Transverse colon (tissue), 4 donors: ENCODE data around the gene IL1A. TPM values are rescaled to one million over a fixed set of nuclear protein-coding genes. Genes with fewer than 3 reads are reported as not detected.
A peak's percentile ranks its signal among the peaks of the same experiment; 100 is the strongest.

ENCODE experiments used
- DNase-seq: peaks from one replicate; pipeline ENCODE4 v3.0.0-alpha.2; 2019
- H3K27ac ChIP-seq, 4 donors: fragments of 200-600 bp; sonication (generic); 2 replicates each; pipeline ENCODE4 v1.5.1; 2016 to 2018; ENCODE audit warnings: inconsistent platforms in 4 of 4
- H3K27me3 ChIP-seq: fragments of 200-600 bp; sonication (generic); 2 replicates; pipeline ENCODE4 v1.5.1; 2017; ENCODE audit warnings: inconsistent platforms
- H3K36me3 ChIP-seq, 4 donors: fragments of 200-600 bp; sonication (generic); 2 replicates each; pipeline ENCODE4 v1.5.1; 2017 to 2019; ENCODE audit warnings: inconsistent platforms in 4 of 4
- H3K4me1 ChIP-seq, 4 donors: fragments of 200-600 bp; sonication (generic); 2 replicates each; pipeline ENCODE4 v1.5.1; 2017 to 2020; ENCODE audit warnings: inconsistent platforms in 4 of 4
- H3K4me3 ChIP-seq, 4 donors: fragments of 200-600 bp; sonication (generic); 1 replicate in 1 of 4; 2 replicates in 3 of 4; pipeline versions ENCODE4 v1.5.1 to v1.6.1; 2017 to 2019; ENCODE audit warnings: inconsistent platforms in 4 of 4
- H3K9me3 ChIP-seq, 2 donors: fragments of 200-600 bp; sonication (generic); 2 replicates each; pipeline ENCODE4 v1.5.1; 2017 to 2019; ENCODE audit warnings: inconsistent platforms in 2 of 2
- CTCF ChIP-seq, 5 experiments: fragments of 200-600 bp in 3 of 5; fragments of 450-650 bp in 2 of 5; sonication (generic) in 3 of 5; IDR thresholded peaks; 1 replicate in 2 of 5; 2 replicates in 3 of 5; pipeline ENCODE4 v1.5.1; 2016 to 2017; ENCODE audit warnings: antibody characterized with exemption in 5 of 5, inconsistent platforms in 3 of 5, mild to moderate bottlenecking in 2 of 5, moderate library complexity in 1 of 5
- EP300 ChIP-seq: sonication (generic); formaldehyde crosslinking; IDR thresholded peaks from one replicate; pipeline ENCODE4 v1.6.1; 2017; ENCODE audit warnings: antibody characterized with exemption, low read depth
- POLR2A ChIP-seq: fragments of 450-650 bp; IDR thresholded peaks from one replicate; pipeline ENCODE4 v1.6.1; 2016; ENCODE audit warnings: antibody characterized with exemption, mild to moderate bottlenecking, moderate library complexity
- POLR2AphosphoS5 ChIP-seq, 3 donors: sonication (generic); formaldehyde crosslinking; IDR thresholded peaks; one replicate each; pipeline ENCODE4 v1.6.1; 2016; ENCODE audit warnings: antibody characterized with exemption in 3 of 3
- whole genome bisulfite sequencing, 2 donors: methylation state at CpG; one replicate each; pipeline ENCODE4 v1.1.5; 2018; ENCODE audit warnings: low coverage in 1 of 2; 5-methylcytosine and 5-hydroxymethylcytosine counted together
- in situ Hi-C, 4 donors: fragments of 200-750 bp; cut with MboI; loops; one replicate each; pipeline versions ENCODE4 v1.15.0 to v1.15.1; 2017; ENCODE audit warnings: low sequenced_read_pairs in 3 of 4, low pct_ligation_motif_present in 1 of 4, low pct_unique_long_range_greater_than_20kb in 1 of 4
- intact Hi-C: fragments of 100-400 bp; cut with DNase I; formaldehyde crosslinking; loops from one replicate; pipeline ENCODE4 v1.15.1; 2023; ENCODE audit warnings: low total_unique reads
- total RNA-seq, 4 donors: library from RNA; depleted of rRNA; stranded (reverse); fragments of >200 nt; gene quantifications; one replicate each; pipeline ENCODE4 v1.1.0, GENCODE V29; 2016

IL1A gene
- total RNA-seq, 4 donors from 2014 or later, result not detected

- no peaks in the 10 kb centered on the region for H3K9me3 ChIP-seq
- 80 to 81% methylated on average over 1 to 4 of the region's 4 CpGs for WGBS, 2 donors
Measured at GRCh38 chr2:112728029-112728362, 56.3 kb downstream of the IL1A start.

GRCh38 chr2:112727276-112728028 is 56.8 kb downstream of the IL1A start:
- Histone ChIP-seq H3K27ac (no peak overlapping the region), H3K9me3 (no peaks in the 10 kb centered on the region), H3K4me3 (no peak overlapping the region), H3K36me3 (no peaks in the 10 kb centered on the region), H3K27me3 (no peaks in the 10 kb centered on the region), H3K4me1 (peaks cover 0 to 3% (median 3%) of the 10 kb centered on the region in 4 donors)
- DNase-seq, result no peak
- in situ Hi-C loops (loop anchor here in 3 of 4 donors (10.0 to 25.0 kb wide), 4 partner anchors 103 to 240 kb away; partner anchors contain the start of gene TTL (in 1 of the 3)), intact Hi-C loops (loop anchor here (2.0 kb wide), 1 partner anchor 101 kb away; no protein-coding TSS in a partner anchor)
- 60 to 89% methylated on average over 1 to 19 of the region's 19 CpGs for WGBS, 2 donors
- no peak for TF ChIP-seq POLR2AphosphoS5 (IDR thresholded peaks at IDR 0.05)
- TF ChIP-seq EP300, result no peak
- TF ChIP-seq POLR2A, result no peak
- TF ChIP-seq CTCF (IDR thresholded peaks at IDR 0.05), result no peak

More at GRCh38 chr2:112728029-112728362, 56.3 kb downstream of the IL1A start:
- DNase-seq, result no peak
- intact Hi-C loops, result loop anchor here (2.0 kb wide), 1 partner anchor 101 kb away; no protein-coding TSS in a partner anchor
- Histone ChIP-seq H3K4me3 (no peak overlapping the region), H3K27me3 (no peaks in the 10 kb centered on the region), H3K27ac (no peak overlapping the region), H3K4me1 (peaks cover 0 to 3% (median 3%) of the 10 kb centered on the region in 4 donors), H3K36me3 (no peaks in the 10 kb centered on the region)
- TF ChIP-seq POLR2A, result no peak
- TF ChIP-seq POLR2AphosphoS5 (IDR thresholded peaks at IDR 0.05), result no peak
- TF ChIP-seq EP300, result no peak
- TF ChIP-seq CTCF (IDR thresholded peaks at IDR 0.05), result no peak
- in situ Hi-C loops, result loop anchor here in 3 of 4 donors (10.0 to 25.0 kb wide), 4 partner anchors 103 to 241 kb away; partner anchors contain the start of gene TTL (in 1 of the 3)

- intact Hi-C loops, result no loop called here
- Histone ChIP-seq H3K9me3 (no peaks in the 10 kb centered on the region), H3K4me3 (no peak overlapping the region), H3K4me1 (peaks cover 0 to 3% (median 3%) of the 10 kb centered on the region in 4 donors), H3K27me3 (no peaks in the 10 kb centered on the region), H3K36me3 (no peaks in the 10 kb centered on the region), H3K27ac (no peak overlapping the region)
- peak; percentile 94 to 97 (median 96) for TF ChIP-seq CTCF (IDR thresholded peaks at IDR 0.05)
- no peak for TF ChIP-seq POLR2A
- in situ Hi-C loops, result loop anchor here in 3 of 4 donors (10.0 to 25.0 kb wide), 4 partner anchors 102 to 239 kb away; partner anchors contain the start of gene TTL (in 1 of the 3)
- 26% methylated on average over 19 of the region's 19 CpGs; no CpG with 5 or more reads in 1 of the 2 donors for WGBS, 2 donors
- peak; percentile 92 for DNase-seq
Measured at GRCh38 chr2:112726487-112727190, 57.7 kb downstream of the IL1A start.
